Endodermal cell (in vitro differentiated cells): ENCODE results near the gene ALKBH5. TPM values are rescaled to one million over a fixed set of nuclear protein-coding genes. Genes with fewer than 3 reads are reported as not detected.

Experiments used
- DNase-seq: peaks from one replicate; pipeline ENCODE4 v3.0.0-alpha.2; 2017
- H3K27ac ChIP-seq: 2 replicates; pipeline ENCODE4 v1.5.1; 2013; ENCODE audit warnings: mild to moderate bottlenecking, low read depth, low read length, moderate library complexity
- H3K27me3 ChIP-seq: 2 replicates; pipeline ENCODE4 v1.6.1; 2013; ENCODE audit warnings: mild to moderate bottlenecking, low read length, moderate library complexity; ENCODE audit not compliant: insufficient read depth, control insufficient read depth, poor library complexity, severe bottlenecking
- H3K36me3 ChIP-seq: 2 replicates; pipeline ENCODE4 v1.7.0; 2013; ENCODE audit warnings: mild to moderate bottlenecking, low read length, moderate library complexity; ENCODE audit not compliant: control insufficient read depth, insufficient read depth
- H3K4me1 ChIP-seq: one replicate; pipeline ENCODE4 v1.7.0; 2013; ENCODE audit warnings: low read length; ENCODE audit not compliant: control insufficient read depth, insufficient read depth
- H3K4me3 ChIP-seq: 2 replicates; pipeline ENCODE4 v1.5.1; 2013; ENCODE audit warnings: mild to moderate bottlenecking, low read length, moderate library complexity
- H3K9ac ChIP-seq: 2 replicates; pipeline ENCODE4 v1.6.1; 2013; ENCODE audit warnings: mild to moderate bottlenecking, low read length, moderate library complexity; ENCODE audit not compliant: poor library complexity, severe bottlenecking; ENCODE audit errors: extremely low read depth
- H3K9me3 ChIP-seq: 2 replicates; pipeline ENCODE4 v1.6.1; 2013; ENCODE audit warnings: mild to moderate bottlenecking, low read length, moderate library complexity; ENCODE audit not compliant: control insufficient read depth
- H3K27ac Mint-ChIP-seq: 2 replicates; pipeline ENCODE4 v1.8.0; 2020; ENCODE audit warnings: mixed read lengths
- H3K27me3 Mint-ChIP-seq: 2 replicates; pipeline ENCODE4 v1.8.0; 2021; ENCODE audit warnings: mild to moderate bottlenecking, mixed read lengths; ENCODE audit not compliant: insufficient read depth
- H3K36me3 Mint-ChIP-seq: 2 replicates; pipeline ENCODE4 v1.8.0; 2020; ENCODE audit warnings: low read depth, mixed read lengths
- H3K4me1 Mint-ChIP-seq: 2 replicates; pipeline ENCODE4 v1.8.0; 2020; ENCODE audit warnings: mixed read lengths
- H3K4me3 Mint-ChIP-seq: 2 replicates; pipeline ENCODE4 v1.8.0; 2020; ENCODE audit warnings: mild to moderate bottlenecking, moderate library complexity, mixed read lengths
- H3K9me3 Mint-ChIP-seq: 2 replicates; pipeline ENCODE4 v1.8.0; 2020; ENCODE audit warnings: mild to moderate bottlenecking, mixed read lengths
- WGBS, 2 experiments: methylation state at CpG; one replicate each; pipeline versions ENCODE4 v1.1.5 to v1.1.7; 2013; ENCODE audit warnings: missing lambda C conversion rate in 2 of 2, mixed read lengths in 1 of 2; ENCODE audit not compliant: insufficient coverage in 1 of 2, insufficient read length in 1 of 2; 5-methylcytosine and 5-hydroxymethylcytosine counted together
- total RNA-seq, 2 donors: library from RNA; stranded (reverse); fragmentation: NEBNext Ultra II Directional in 1 of 2; extraction: Animal tissue kit (Norgen Biotek cat#: 25700) in 1 of 2; gene quantifications; 2 replicates in 1 of 2; 3 replicates in 1 of 2; pipeline ENCODE4 v1.2.1, GENCODE V29; 2021
- TF ChIP-seq, protein P1 (sequence below): fragments of 200-600 bp; sonication (generic); conservative IDR thresholded peaks from 2 replicates; pipeline ENCODE4 v1.5.0; 2021; ENCODE audit warnings: antibody characterized with exemption, mild to moderate bottlenecking

The ALKBH5 gene
- total RNA-seq, 2 donors from 2014 or later = 64.1 to 80.9 TPM

DNA sequence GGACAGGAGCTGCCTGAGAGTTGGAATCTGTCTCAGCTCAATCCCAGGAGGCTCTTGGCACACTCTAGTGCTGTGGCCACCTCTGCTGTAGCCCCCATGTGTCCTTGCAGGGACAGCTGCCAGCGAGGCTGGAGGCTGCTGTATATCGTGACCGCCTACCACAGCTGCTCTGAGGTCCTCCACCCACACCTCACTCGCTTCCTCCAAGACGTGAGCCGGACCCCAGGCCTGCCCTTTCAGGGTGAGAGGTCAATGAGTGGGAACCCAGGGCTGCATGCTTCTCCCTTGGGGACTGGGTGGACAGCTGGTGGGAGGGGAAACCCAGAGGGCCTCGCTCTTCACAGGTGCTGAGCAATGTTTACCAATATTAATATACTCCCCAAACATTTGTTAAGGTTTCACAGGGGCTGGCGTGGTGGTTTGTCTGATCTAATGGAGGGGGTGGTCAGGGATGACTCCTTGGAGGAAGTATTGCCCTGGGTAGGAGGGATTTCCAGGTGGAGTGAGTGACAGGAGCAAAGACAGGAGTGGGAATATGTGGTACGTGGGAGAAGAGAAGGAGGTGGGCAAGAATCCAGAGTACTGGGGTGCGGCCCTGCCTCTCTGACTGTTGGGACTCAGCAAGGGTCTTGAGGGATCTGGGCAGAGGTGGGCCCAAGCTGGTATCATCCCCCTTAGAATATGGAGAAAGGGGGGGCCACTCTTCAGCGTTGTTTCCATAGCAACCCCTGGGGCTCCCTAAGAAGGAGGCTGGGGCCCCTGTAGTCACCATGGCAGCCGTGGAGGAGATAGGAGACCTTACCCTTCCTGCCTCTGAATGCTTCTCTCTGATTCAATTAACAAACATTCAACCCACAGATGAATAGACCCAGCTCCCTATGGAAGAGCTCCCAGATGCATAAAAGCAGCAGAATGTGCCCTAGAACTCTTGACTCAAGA lies 22.2 kb upstream of the ALKBH5 start:
- H3K36me3 Mint-ChIP-seq = no peaks in the 10 kb centered on the region
- H3K27me3 Mint-ChIP-seq = no peaks in the 10 kb centered on the region
- Histone ChIP-seq H3K4me3 (no peak overlapping the region), H3K9ac (no peak overlapping the region), H3K36me3 (no peaks in the 10 kb centered on the region), H3K9me3 (no peaks in the 10 kb centered on the region), H3K4me1 (no peaks in the 10 kb centered on the region), H3K27me3 (no peaks in the 10 kb centered on the region), H3K27ac (peak overlapping the region; percentile 38)
- DNase-seq = no peak
- no peak overlapping the region for H3K27ac Mint-ChIP-seq
- H3K4me3 Mint-ChIP-seq = no peak overlapping the region
- 80 to 90% methylated on average over 4 to 11 of the region's 12 CpGs for WGBS, 2 experiments
- TF ChIP-seq, protein P1, sequence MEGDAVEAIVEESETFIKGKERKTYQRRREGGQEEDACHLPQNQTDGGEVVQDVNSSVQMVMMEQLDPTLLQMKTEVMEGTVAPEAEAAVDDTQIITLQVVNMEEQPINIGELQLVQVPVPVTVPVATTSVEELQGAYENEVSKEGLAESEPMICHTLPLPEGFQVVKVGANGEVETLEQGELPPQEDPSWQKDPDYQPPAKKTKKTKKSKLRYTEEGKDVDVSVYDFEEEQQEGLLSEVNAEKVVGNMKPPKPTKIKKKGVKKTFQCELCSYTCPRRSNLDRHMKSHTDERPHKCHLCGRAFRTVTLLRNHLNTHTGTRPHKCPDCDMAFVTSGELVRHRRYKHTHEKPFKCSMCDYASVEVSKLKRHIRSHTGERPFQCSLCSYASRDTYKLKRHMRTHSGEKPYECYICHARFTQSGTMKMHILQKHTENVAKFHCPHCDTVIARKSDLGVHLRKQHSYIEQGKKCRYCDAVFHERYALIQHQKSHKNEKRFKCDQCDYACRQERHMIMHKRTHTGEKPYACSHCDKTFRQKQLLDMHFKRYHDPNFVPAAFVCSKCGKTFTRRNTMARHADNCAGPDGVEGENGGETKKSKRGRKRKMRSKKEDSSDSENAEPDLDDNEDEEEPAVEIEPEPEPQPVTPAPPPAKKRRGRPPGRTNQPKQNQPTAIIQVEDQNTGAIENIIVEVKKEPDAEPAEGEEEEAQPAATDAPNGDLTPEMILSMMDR = no peak
- H3K4me1 Mint-ChIP-seq = no peaks in the 10 kb centered on the region
- no peaks in the 10 kb centered on the region for H3K9me3 Mint-ChIP-seq

DNA sequence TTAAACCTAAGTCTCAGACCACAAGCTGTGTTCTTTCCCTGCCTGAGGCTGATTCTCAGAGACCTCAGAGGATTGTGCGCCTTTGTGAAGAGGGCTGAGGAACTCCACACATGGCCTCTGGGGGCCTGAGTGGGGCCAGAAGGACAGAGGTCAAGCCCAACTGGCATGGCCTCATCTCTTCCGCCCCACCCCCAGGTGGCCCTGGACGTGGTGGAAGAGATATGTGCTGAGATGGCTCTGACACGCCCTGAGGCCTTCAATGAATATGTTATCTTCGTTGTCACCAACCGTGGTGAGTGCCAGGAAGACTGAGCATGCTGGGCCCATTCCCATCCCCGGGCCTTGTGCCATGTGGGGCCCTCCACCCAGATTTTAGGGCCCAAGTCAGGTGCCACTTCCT lies 20.1 kb upstream of the ALKBH5 start:
- Mint-ChIP-seq H3K4me1 (no peaks in the 10 kb centered on the region), H3K4me3 (no peak overlapping the region), H3K36me3 (no peaks in the 10 kb centered on the region), H3K27ac (no peak overlapping the region), H3K27me3 (no peaks in the 10 kb centered on the region), H3K9me3 (no peaks in the 10 kb centered on the region)
- no peaks in the 10 kb centered on the region for H3K27me3 ChIP-seq
- no peak for DNase-seq
- no peak overlapping the region for H3K27ac ChIP-seq
- 83 to 90% methylated on average over 6 to 7 of the region's 7 CpGs for WGBS, 2 experiments
- H3K4me1 ChIP-seq = no peaks in the 10 kb centered on the region
- H3K36me3 ChIP-seq = no peaks in the 10 kb centered on the region
- H3K9me3 ChIP-seq = no peaks in the 10 kb centered on the region
- no peak overlapping the region for H3K9ac ChIP-seq
- H3K4me3 ChIP-seq = no peak overlapping the region
- TF ChIP-seq, protein P1 = no peak

DNA sequence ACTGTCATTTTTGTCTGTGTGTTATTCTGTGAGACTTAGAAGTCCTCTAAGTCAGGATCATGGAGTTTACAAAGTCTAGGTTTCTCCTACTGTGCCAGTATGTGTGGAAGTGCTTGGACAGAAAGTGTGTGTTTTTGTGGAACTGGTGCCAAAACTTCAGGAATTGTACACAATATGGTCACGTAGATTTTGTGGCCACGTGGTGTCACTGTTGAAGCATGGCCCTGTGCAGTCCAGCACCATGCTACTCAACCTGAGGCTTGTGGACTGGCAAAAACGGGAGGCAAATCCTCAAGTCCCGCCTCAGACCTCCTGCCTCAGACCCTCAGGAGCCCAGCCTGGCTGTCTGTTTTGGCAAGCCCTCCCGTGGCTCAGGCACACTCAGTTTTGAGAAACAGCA lies 16.7 kb upstream of the ALKBH5 start:
- Histone ChIP-seq H3K27ac (no peak overlapping the region), H3K36me3 (no peaks in the 10 kb centered on the region), H3K4me1 (no peaks in the 10 kb centered on the region), H3K9me3 (no peaks in the 10 kb centered on the region), H3K9ac (no peak overlapping the region), H3K4me3 (no peak overlapping the region), H3K27me3 (no peaks in the 10 kb centered on the region)
- Mint-ChIP-seq H3K9me3 (no peaks in the 10 kb centered on the region), H3K27ac (no peak overlapping the region), H3K4me3 (no peak overlapping the region), H3K36me3 (no peaks in the 10 kb centered on the region), H3K27me3 (no peaks in the 10 kb centered on the region), H3K4me1 (no peaks in the 10 kb centered on the region)
- WGBS, 2 experiments = 77 to 79% methylated on average over 5 of the region's 5 CpGs
- TF ChIP-seq, protein P1 = peak; percentile 32
- DNase-seq = no peak
